Liver (tissue), 3 donors: ENCODE results near the gene SIGLEC9.

Source experiments
- CTCF ChIP-seq: fragments of 150-350 bp; IDR thresholded peaks from 2 replicates; pipeline ENCODE4 v1.5.1; 2017; ENCODE audit warnings: improper control_type of control experiment, low read depth, low read length; ENCODE audit not compliant: missing input control
- EGR1 ChIP-seq, 2 donors: IDR thresholded peaks; 2 replicates each; pipeline ENCODE4 v1.6.1; 2016 to 2018; ENCODE audit warnings: antibody characterized with exemption in 2 of 2, low read depth in 2 of 2
- NR2F2 ChIP-seq: IDR thresholded peaks from 2 replicates; pipeline ENCODE4 v1.6.1; 2016; ENCODE audit warnings: antibody characterized with exemption
- ZBTB33 ChIP-seq: IDR thresholded peaks from 2 replicates; pipeline ENCODE4 v1.6.1; 2016; ENCODE audit warnings: antibody characterized with exemption
- TF ChIP-seq, protein P1 (sequence below): IDR thresholded peaks from 2 replicates; pipeline ENCODE4 v1.6.1; 2016; ENCODE audit warnings: antibody characterized with exemption, mild to moderate bottlenecking
- donor health status: healthy.
- donor health status: healthy.

GRCh38 chr19:51163257-51163656 lies 38.6 kb downstream of the SIGLEC9 start:
- TF ChIP-seq CTCF (no peak), EGR1 (IDR thresholded peaks at IDR 0.05; ENCODE audit: low read depth in 2 of 2) (no peak), NR2F2 (no peak), ZBTB33 (no peak)
- TF ChIP-seq, protein P1, sequence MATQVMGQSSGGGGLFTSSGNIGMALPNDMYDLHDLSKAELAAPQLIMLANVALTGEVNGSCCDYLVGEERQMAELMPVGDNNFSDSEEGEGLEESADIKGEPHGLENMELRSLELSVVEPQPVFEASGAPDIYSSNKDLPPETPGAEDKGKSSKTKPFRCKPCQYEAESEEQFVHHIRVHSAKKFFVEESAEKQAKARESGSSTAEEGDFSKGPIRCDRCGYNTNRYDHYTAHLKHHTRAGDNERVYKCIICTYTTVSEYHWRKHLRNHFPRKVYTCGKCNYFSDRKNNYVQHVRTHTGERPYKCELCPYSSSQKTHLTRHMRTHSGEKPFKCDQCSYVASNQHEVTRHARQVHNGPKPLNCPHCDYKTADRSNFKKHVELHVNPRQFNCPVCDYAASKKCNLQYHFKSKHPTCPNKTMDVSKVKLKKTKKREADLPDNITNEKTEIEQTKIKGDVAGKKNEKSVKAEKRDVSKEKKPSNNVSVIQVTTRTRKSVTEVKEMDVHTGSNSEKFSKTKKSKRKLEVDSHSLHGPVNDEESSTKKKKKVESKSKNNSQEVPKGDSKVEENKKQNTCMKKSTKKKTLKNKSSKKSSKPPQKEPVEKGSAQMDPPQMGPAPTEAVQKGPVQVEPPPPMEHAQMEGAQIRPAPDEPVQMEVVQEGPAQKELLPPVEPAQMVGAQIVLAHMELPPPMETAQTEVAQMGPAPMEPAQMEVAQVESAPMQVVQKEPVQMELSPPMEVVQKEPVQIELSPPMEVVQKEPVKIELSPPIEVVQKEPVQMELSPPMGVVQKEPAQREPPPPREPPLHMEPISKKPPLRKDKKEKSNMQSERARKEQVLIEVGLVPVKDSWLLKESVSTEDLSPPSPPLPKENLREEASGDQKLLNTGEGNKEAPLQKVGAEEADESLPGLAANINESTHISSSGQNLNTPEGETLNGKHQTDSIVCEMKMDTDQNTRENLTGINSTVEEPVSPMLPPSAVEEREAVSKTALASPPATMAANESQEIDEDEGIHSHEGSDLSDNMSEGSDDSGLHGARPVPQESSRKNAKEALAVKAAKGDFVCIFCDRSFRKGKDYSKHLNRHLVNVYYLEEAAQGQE, result no peak
